Medulla oblongata (tissue), 1 donor: Measurements from ENCODE around the gene BDP1.
"Not testable (repeated sequence)": the region's sequence is repeated elsewhere in the genome, so short reads cannot be mapped to it uniquely, and the experiment has no call there.

Experiments
- DNase-seq: peaks from one replicate; pipeline ENCODE4 v3.0.0-alpha.2; 2015; ENCODE audit errors: extremely low spot score

Gene BDP1

DNA sequence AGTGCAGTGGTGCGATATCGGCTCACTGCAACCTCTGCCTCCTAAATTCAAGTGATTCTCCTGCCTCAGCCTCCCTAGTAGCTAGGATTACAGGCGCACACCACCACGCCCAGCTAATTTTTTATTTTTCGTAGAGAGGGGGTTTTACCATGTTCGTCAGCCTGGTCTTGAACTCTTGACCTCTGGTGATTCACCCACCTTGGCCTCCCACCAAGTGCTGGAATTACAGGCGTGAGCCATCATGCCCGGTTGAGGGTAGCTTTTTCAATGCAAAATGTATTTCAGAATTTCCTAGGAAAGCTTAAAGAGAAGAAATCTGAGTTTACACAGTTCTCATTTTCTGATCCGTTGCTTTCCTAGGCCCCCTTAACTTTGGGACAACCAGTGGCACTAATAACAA is 15.7 kb downstream of the BDP1 start:
- no peak for DNase-seq

DNA sequence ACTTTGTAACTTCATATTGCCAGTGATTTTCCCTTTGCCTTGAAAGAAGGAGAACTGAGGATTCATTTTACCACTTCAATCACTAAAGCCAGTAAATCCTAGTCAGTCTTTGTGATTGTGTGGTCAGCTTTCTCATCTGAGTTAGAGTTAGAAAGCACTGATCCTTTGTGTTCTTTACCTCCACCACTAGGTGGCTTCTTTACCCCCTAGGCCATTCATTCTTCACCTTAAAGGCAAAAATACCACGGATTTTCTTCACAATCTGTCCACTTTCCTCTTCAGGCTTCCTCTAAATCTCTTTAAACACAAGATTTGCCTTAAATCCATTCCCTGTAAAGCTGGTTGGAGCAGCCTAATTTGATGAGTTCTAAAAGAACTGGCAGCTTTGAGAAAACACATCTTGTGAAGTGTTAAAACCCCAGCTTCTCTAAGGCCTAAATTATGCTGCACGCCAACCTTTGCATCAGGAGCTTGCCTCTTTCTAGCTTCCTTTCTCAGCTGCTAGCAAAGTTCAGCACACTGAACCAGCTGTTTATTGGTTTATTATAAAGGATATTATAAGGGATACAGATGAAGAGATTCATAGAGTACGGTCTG is 20.4 kb downstream of the BDP1 start:
- no peak for DNase-seq

DNA sequence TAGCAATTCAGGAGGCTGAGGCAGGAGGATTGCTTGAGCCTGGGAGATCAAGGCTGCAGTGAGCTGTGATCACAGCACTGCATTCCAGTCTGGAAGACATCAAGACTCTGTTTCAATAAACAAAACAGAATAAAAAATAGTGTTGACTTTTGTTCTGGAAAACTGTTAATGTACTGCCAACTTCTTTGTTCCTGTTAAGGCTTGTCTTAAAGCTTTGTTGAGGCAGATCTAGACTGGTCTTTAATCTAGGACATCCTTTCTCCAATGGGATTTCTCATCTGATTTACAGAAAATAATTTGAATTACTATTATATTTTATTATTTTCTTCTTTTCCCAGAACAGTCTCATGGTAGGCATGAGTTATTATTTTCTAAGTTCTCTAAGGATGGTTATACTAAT is 26.0 kb downstream of the BDP1 start:
- no peak for DNase-seq

DNA sequence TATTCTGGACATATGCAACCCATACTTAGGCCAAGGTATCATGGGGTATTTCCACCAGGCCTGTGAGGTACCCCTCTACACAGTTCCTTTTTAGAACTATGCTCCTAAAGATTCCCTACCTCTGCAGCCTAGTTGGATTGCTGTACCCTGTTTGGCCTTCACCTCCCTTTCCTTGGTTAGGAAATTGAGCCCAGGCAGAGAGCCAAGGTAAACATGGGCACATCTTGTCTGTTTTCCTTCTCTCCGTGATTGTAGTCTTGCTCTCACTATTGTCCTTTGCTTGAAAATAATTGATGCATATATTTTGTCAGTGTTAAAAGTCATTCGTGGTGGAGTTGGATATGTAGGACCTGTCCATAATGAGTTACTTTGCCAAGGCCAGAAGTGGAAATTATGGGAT is 26.7 kb downstream of the BDP1 start:
- DNase-seq = no peak

DNA sequence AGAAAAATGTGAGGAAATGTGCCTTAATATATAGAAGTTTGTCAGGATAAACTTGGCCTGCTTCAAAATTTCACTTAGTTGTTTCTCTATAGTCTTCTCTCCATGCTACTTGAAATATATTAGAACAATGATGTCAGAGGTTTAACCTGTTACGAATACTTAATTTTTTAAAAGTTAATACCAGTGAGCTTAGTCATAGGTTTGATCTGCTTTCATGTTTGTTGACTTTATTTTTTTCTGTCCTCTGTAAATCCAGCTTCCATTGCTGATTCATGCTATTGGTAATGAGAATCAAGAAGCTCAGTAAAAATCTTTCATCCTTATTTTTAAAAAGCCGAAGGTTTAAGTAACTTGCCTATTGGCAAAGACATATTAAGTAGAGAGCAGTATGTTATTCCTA is 27.9 kb downstream of the BDP1 start:
- no peak for DNase-seq

DNA sequence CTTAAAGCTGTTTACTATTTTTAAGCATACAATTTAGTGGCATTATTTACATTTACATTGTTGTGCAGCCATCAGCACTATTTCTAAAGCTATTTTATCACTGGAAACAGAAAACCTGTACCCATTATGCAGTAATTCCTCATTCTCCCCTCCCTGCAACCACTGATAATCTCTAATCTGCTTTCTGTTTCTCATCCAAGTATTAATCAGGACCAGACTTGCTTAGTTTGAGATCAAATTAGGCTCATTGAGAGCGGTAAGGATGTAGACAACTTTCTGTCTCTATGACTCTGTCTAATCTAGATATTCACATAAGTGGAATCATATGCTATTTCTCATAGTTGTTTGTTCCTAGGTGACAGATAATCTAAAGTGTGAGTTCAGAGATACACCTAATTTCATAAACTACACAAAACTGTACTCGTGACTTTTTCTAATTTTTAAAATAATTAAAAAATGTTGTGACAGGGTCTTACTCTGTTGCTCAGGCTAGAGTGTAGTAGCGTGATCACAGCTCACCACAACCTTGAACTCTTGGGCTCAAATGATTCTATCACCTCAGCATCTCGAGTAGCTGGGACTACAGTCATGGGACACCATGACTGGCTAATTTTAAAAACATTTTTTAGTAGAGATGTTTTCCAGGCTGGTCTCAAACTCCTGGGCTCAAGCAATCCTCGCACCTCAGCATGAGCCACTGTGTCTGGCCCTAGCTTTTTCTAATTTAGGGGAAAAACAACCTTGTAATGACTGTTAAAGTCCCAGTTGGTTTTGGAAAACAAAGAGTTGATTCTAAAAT is 37.6 kb downstream of the BDP1 start:
- DNase-seq = no peak

DNA sequence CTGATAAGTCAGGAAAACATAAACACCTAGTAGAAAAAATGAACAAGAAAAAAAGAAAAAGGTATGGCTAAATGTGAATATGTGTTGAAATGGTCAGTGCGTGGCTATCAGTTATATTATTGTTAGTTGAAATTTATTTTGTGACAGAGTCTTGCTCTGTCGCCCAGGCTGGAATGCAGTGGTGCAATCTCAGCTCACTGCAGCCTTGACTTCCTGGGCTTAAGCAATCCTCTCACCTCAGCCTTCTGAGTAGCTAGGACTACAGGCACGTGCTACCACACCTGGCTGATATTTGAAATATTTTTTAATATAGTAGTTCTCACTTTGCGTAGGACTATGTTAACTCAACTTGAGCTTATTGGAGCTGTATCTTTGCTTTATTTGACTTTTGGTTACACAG is 38.8 kb downstream of the BDP1 start:
- not testable (repeated sequence) for DNase-seq

GRCh38 chr5:71498756-71499155 is 43.3 kb downstream of the BDP1 start:
- DNase-seq = not testable (repeated sequence)

- DNase-seq = no peak
These were observed 48.1 kb downstream of the BDP1 start for GRCh38 chr5:71503536-71503935.

GRCh38 chr5:71522151-71522550 is 66.7 kb downstream of the BDP1 start:
- no peak for DNase-seq

GRCh38 chr5:71525611-71526010 is 70.2 kb downstream of the BDP1 start:
- not testable (repeated sequence) for DNase-seq

DNA sequence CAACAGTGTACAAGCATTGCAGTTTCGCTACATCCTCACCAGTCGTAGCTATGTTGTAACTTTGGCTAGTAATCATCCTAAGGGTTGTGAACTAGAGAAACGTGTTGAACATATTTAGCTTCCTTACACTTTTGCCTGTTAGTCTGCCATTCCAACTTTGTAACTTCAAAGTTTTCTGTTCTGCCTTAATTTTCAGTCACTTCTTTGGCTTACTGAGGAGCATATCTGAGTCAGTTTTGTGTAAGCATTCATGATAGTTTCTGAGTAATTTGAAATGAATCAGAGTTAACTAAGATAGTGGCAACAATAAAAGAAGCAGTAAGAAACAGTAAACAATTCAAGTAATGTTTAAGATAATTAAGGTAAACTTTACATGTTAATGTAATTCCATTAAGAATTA is 72.8 kb downstream of the BDP1 start:
- no peak for DNase-seq

DNA sequence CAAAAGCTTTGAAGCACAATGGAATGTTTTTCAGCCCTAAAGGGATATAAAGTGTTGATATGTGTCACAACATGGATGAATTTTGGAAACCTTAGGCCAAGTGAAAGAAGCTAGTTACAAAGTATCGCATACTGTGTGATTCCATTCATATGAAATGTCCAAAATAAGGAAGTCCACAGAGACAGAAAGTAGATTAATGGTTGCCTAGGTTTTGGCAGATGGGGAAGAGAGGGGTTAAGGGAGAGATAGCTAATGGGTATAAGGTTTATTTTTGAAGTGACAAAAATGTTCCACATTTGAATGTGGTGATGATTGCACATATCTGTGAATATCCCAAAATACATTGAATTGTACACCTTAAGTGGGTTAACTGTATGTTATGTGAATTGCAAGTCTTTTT is 74.2 kb downstream of the BDP1 start:
- no peak for DNase-seq

DNA sequence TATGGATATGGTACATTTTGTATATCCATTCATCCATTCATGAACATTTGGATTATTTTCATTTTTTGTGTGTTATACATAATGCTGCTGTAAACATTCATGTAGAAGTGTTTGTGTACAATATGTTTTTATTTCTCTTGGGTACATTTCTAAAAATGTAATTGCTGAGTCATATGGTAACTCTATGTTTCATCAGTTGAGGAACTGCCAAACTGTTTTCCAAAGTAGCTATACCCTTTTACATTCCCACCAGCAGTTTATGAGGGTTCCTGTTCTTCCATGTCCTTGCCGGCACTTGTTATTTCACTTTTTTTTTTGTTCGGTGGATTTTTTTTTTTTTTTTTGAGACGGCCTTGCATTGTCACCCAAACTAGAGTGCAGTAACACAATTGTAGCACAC is 77.7 kb downstream of the BDP1 start:
- no peak for DNase-seq

DNA sequence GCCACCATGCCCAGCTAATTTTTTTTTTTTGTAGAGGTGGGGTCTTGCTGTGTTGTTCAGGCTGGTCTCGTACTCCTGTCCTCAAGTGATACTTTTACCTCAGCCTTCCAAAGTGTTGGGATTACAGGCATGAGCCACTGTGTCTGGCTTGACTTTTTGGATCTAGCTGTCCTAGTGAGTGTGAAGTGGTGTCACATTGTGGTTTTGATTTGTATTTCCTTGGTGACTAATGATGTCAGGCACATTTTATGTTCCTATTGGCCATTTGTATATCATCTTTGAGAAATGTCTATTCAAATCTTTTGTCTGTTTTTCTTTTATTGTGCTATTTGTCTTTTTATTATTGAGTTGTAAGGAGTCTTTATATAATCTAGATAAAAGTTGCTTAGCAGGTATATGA is 78.2 kb downstream of the BDP1 start:
- DNase-seq = peak; percentile 20

DNA sequence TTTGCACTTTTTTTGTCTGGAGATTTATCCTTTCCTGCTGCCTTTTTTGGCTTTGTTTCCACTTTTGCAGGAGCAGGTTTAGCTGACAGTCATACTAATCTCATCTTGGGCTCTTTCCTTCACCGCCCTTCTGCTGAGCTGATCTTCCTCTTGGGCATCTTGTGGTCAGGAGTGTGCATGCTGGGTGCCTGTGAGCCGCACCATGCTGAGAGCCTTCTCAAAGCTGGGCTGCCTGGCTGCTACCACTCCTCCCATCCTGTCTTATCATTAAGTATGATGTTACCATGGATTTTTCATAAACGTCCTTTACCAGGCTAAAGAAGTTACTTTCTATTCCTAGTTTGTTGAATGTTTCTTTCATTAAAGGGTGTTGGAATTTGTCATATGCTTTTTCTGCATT is 82.2 kb downstream of the BDP1 start:
- DNase-seq = no peak

DNA sequence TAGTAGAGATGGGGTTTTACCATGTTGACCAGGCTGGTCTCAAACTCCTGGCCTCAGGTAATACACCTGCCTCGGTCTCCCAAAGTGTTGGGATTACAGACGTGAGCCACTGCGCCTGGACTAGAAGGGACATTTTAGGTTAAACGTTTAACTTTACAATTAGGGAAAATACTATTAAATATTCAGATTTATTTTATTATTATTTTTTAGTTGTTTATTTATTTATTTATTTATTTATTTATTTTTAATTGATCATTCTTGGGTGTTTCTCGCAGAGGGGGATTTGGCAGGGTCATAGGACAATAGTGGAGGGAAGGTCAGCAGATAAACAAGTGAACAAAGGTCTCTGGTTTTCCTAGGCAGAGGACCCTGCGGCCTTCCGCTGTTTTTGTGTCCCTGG is 95.4 kb downstream of the BDP1 start:
- not testable (repeated sequence) for DNase-seq

- DNase-seq = not testable (repeated sequence)
These were observed 96.1 kb downstream of the BDP1 start for GRCh38 chr5:71551582-71551981.

DNA sequence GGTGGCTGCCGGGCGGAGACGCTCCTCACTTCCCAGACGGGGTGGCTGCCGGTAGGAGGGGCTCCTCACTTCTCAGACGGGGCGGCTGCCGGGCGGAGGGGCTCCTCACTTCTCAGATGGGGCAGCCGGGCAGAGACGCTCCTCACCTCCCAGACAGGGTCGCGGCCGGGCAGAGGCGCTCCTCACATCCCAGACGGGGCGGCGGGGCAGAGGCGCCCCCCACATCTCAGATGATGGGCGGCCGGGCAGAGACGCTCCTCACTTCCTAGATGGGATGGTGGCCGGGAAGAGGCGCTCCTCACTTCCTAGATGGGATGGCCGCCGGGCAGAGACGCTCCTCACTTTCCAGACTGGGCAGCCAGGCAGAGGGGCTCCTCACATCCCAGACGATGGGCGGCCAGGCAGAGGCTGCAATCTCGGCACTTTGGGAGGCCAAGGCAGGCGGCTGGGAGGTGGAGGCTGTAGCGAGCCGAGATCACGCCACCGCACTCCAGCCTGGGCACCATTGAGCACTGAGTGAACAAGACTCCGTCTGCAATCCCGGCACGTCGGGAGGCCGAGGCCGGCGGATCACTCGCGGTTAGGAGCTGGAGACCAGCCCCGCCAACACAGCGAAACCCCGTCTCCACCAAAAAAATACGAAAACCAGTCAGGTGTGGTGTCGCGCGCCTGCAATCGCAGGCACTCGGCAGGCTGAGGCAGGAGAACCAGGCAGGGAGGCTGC is 96.7 kb downstream of the BDP1 start:
- DNase-seq = not testable (repeated sequence)

DNA sequence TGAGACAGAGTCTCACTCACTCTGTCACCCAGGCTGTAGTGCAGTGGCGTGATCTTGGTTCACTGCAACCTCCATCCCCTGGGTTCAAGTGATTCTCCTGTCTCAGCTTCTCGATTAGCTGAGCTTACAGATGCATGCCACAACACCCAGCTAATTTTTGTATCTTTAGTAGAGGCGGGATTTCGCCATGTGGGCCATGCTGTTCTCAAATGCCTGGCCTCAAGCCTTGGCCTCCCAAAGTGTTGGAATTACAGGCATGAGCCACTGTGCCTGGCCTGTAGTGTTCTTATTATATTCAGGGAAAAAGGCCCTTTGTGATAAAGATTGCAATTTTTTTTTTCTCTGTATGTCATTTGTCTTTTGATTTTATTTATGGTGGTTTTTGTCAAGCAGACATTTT is 107.7 kb downstream of the BDP1 start:
- no peak for DNase-seq

- no peak for DNase-seq
These were observed 109.4 kb downstream of the BDP1 start for GRCh38 chr5:71564895-71565294.

DNA sequence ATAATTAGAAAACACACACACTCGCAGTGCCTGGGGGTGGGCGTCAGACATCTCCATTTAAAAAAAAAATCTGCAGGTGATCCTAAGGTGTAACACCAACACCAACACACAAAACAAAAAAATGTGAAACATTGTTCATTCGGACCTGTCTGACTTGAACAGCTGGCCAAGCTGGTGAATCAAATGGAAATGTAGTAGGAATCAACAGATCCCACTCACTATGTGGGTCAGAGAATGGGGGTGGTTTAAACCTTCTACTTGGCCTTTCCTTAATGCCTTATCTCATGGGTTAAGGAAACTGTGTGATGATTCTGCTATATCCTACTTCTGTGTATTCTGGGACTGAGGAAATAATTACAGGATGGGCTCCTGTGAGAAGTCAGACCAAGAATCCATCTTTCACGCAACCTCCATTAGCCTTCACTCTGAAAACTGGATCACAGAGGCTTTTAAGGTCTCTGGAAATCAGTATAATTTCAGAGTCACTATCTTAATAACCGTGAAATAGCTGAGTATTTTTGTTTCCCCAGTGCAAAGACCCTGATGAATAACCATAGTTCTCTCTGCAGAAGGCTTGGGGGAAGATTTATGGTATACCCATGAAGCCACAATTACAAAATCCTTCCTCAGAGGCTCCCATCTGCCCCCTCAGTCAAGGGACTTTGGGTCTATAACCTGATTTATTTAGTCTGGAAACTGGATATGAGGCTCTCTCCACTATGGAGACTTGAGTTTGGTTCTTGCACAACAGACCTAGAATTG is 114.5 kb downstream of the BDP1 start:
- no peak for DNase-seq
